Caco-2 (cell line): ENCODE results near the gene CYSLTR2. TPM values are rescaled to one million over a fixed set of nuclear protein-coding genes. Genes with fewer than 3 reads are reported as not detected.

ENCODE experiments used
- BruUV-seq: library from RNA; stranded (reverse); fragments of 400-500 nt; replicated peaks from 2 replicates; lab custom pipeline; 2021; lab: Mats Ljungman, UMichigan
- CTCF ChIA-PET: fragments of 300-600 bp; sonication (Branson Sonifier 250); formaldehyde crosslinking; loops from one replicate; lab custom pipeline; 2022; ENCODE audit warnings: antibody characterized with exemption; lab: Charles Lee
- POLR2A ChIA-PET: fragments of 300-600 bp; sonication (Branson Sonifier 250); formaldehyde crosslinking; loops from one replicate; lab custom pipeline; 2022; ENCODE audit warnings: antibody characterized with exemption; lab: Charles Lee
- DNase-seq, 2 experiments: peaks; one replicate each; pipeline versions ENCODE4 v3.0.0 to v3.0.0-alpha.2; 2020 to 2022
- H3K27me3 ChIP-seq: replicated peaks from 2 replicates; pipeline ENCODE4 v1.6.0; 2011; ENCODE audit warnings: low read length; ENCODE audit not compliant: control insufficient read depth, insufficient read depth
- H3K36me3 ChIP-seq: 2 replicates; pipeline ENCODE4 v1.5.1; 2011; ENCODE audit warnings: low read length; ENCODE audit not compliant: control insufficient read depth, insufficient read depth
- H3K4me1 ChIP-seq: fragments of 250-450 bp; sonication (Bioruptor Pico); 2 replicates; pipeline ENCODE4 v1.5.1; 2020; ENCODE audit warnings: mild to moderate bottlenecking
- H3K4me3 ChIP-seq: 2 replicates; pipeline ENCODE4 v1.5.1; 2011; ENCODE audit warnings: low read depth, mild to moderate bottlenecking, control low read depth, low read length
- H3K9me3 ChIP-seq: fragments of 250-450 bp; sonication (Bioruptor Pico); 2 replicates; pipeline ENCODE4 v1.5.1; 2020; ENCODE audit warnings: mild to moderate bottlenecking, moderate library complexity
- H3K27ac Mint-ChIP-seq: one replicate; pipeline ENCODE4 v1.8.0; 2022; ENCODE audit warnings: mixed read lengths; ENCODE audit not compliant: unreplicated experiment
- H3K27me3 Mint-ChIP-seq: one replicate; pipeline ENCODE4 v1.8.0; 2022; ENCODE audit warnings: mixed read lengths; ENCODE audit not compliant: insufficient read depth, unreplicated experiment
- H3K36me3 Mint-ChIP-seq: one replicate; pipeline ENCODE4 v1.8.0; 2022; ENCODE audit warnings: mild to moderate bottlenecking, mixed read lengths; ENCODE audit not compliant: insufficient read depth, unreplicated experiment
- H3K4me1 Mint-ChIP-seq: one replicate; pipeline ENCODE4 v1.8.0; 2022; ENCODE audit warnings: low read depth, mixed read lengths; ENCODE audit not compliant: unreplicated experiment
- H3K4me3 Mint-ChIP-seq: one replicate; pipeline ENCODE4 v1.8.0; 2022; ENCODE audit warnings: mild to moderate bottlenecking, moderate library complexity, mixed read lengths; ENCODE audit not compliant: unreplicated experiment
- H3K9me3 Mint-ChIP-seq: one replicate; pipeline ENCODE4 v1.8.0; 2022; ENCODE audit warnings: mixed read lengths; ENCODE audit not compliant: unreplicated experiment
- CTCF ChIP-seq, 2 experiments: fragments of 200-600 bp in 1 of 2; IDR thresholded peaks; 1 replicate in 1 of 2; 2 replicates in 1 of 2; pipeline versions ENCODE4 v1.5.1 to v1.8.0; 2011 to 2022; ENCODE audit warnings: antibody characterized with exemption in 1 of 2, control low read depth in 1 of 2, inconsistent platforms in 1 of 2, low read depth in 1 of 2, low read length in 1 of 2, mild to moderate bottlenecking in 1 of 2, moderate library complexity in 1 of 2; ENCODE audit not compliant: insufficient read depth in 1 of 2, severe bottlenecking in 1 of 2, unreplicated experiment in 1 of 2
- intact Hi-C: fragments of 100-400 bp; cut with micrococcal nuclease; formaldehyde crosslinking; loops from one replicate; pipeline ENCODE4 v1.10.0; 2022; ENCODE audit not compliant: unreplicated experiment
- total RNA-seq: library from RNA; stranded (reverse); gene quantifications from 2 replicates; pipeline ENCODE4 v1.2.3, GENCODE V29; 2022

Gene CYSLTR2
- total RNA-seq, 1 experiment from 2014 or later, result not detected

GRCh38 chr13:48631441-48631840 lies 22.3 kb upstream of the CYSLTR2 start:
- POLR2A ChIA-PET, result no interaction called here

DNA sequence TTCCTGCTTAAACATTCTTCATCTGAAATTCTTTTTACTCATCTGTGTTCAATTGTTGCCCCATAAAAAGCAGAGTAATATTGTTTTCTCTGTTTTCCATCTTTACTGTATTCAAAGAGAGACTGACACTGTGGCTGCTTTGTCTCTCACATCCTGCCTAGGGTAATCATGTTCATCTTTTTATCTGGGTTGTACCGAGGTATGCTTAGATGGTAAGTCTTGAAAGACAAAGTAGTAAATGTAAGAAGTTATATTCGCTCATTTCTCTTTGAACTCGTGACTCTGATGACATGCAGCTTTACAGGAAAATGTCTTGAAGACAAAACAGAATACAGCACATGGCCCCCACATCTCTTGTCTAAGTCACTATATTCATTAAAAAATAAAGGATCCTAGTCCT lies 20.0 kb upstream of the CYSLTR2 start:
- intact Hi-C loops, result no loop called here
- H3K27ac Mint-ChIP-seq, result no peak overlapping the region
- no peak for TF ChIP-seq CTCF (IDR thresholded peaks at IDR 0.05; ENCODE audit: insufficient read depth in 1 of 2, low read depth in 1 of 2, low read length in 1 of 2, severe bottlenecking in 1 of 2, unreplicated experiment in 1 of 2)
- peaks cover 9% of the 10 kb centered on the region for H3K9me3 ChIP-seq
- peaks cover 8% of the 10 kb centered on the region for H3K4me1 Mint-ChIP-seq
- DNase-seq, result no peak
- ChIA-PET POLR2A (no interaction called here), CTCF (no interaction called here)
- no peaks in the 10 kb centered on the region for H3K27me3 ChIP-seq
- H3K27me3 Mint-ChIP-seq, result no peaks in the 10 kb centered on the region
- peaks cover 19% of the 10 kb centered on the region for H3K9me3 Mint-ChIP-seq
- no peaks in the 10 kb centered on the region for H3K36me3 Mint-ChIP-seq
- H3K4me3 Mint-ChIP-seq, result no peak overlapping the region
- H3K4me1 ChIP-seq, result peaks cover 14% of the 10 kb centered on the region
- no peak overlapping the region for H3K4me3 ChIP-seq
- H3K36me3 ChIP-seq, result no peaks in the 10 kb centered on the region
- BruUV-seq, result no TSS peak

More at GRCh38 chr13:48631441-48631840, 22.3 kb upstream of the CYSLTR2 start:
- peaks cover 23% of the 10 kb centered on the region for H3K4me1 Mint-ChIP-seq
- no peaks in the 10 kb centered on the region for H3K36me3 ChIP-seq
- CTCF ChIA-PET, result no interaction called here
- no TSS peak for BruUV-seq
- intact Hi-C loops, result no loop called here
- no peaks in the 10 kb centered on the region for H3K36me3 Mint-ChIP-seq
- no peak for DNase-seq
- TF ChIP-seq CTCF (IDR thresholded peaks at IDR 0.05; ENCODE audit: insufficient read depth in 1 of 2, low read depth in 1 of 2, low read length in 1 of 2, severe bottlenecking in 1 of 2, unreplicated experiment in 1 of 2), result no peak
- H3K27me3 Mint-ChIP-seq, result no peaks in the 10 kb centered on the region
- no peak overlapping the region for H3K4me3 ChIP-seq
- H3K9me3 Mint-ChIP-seq, result peaks cover 27% of the 10 kb centered on the region
- no peaks in the 10 kb centered on the region for H3K27me3 ChIP-seq
- H3K27ac Mint-ChIP-seq, result no peak overlapping the region
- no peak overlapping the region for H3K4me3 Mint-ChIP-seq
- peaks cover 26% of the 10 kb centered on the region for H3K4me1 ChIP-seq
- 0 out of 2 replicates have a peak, but pooled peaks cover 9% of the 10 kb centered on the region for H3K9me3 ChIP-seq

- POLR2A ChIA-PET, result no interaction called here
- Mint-ChIP-seq H3K4me1 (no peaks in the 10 kb centered on the region), H3K27me3 (peaks cover 2% of the 10 kb centered on the region), H3K36me3 (no peaks in the 10 kb centered on the region), H3K27ac (no peak overlapping the region), H3K9me3 (peaks cover 9% of the 10 kb centered on the region), H3K4me3 (no peak overlapping the region)
- H3K36me3 ChIP-seq, result no peaks in the 10 kb centered on the region
- peaks cover 7% of the 10 kb centered on the region for H3K4me1 ChIP-seq
- H3K9me3 ChIP-seq, result peaks cover 9% of the 10 kb centered on the region
- no TSS peak for BruUV-seq
- no peaks in the 10 kb centered on the region for H3K27me3 ChIP-seq
- no peak for DNase-seq
- no peak overlapping the region for H3K4me3 ChIP-seq
- intact Hi-C loops, result no loop called here
- CTCF ChIA-PET, result no interaction called here
- no peak for TF ChIP-seq CTCF (IDR thresholded peaks at IDR 0.05; ENCODE audit: insufficient read depth in 1 of 2, low read depth in 1 of 2, low read length in 1 of 2, severe bottlenecking in 1 of 2, unreplicated experiment in 1 of 2)
Measured at GRCh38 chr13:48634636-48635035, 19.1 kb upstream of the CYSLTR2 start.
